ENCODE results near the gene TKFC. TPM values are rescaled to one million over a fixed set of nuclear protein-coding genes. Genes with fewer than 3 reads are reported as not detected.
A peak's percentile ranks its signal among the peaks of the same experiment; 100 is the strongest.
"Not testable (repeated sequence)": the region's sequence is repeated elsewhere in the genome, so short reads cannot be mapped to it uniquely, and the experiment has no call there.

TKFC gene
- polyA plus RNA-seq, 4 donors = 240 to 1,038 (median 445) TPM

- peaks cover 0 to 27% (median 14%) of the 10 kb centered on the region in 3 donors for H3K36me3 ChIP-seq (ENCODE audit: control insufficient read depth in 3 of 3, insufficient read depth in 2 of 3, low read depth in 1 of 3, low read length in 3 of 3)
- WGBS, 3 donors = 35 to 71% (median 58%) methylated on average over 8 of the region's 8 CpGs
- no peak overlapping the region for H3K27ac ChIP-seq (ENCODE audit: low read depth in 1 of 3, low read length in 2 of 3)
- H3K4me1 ChIP-seq (ENCODE audit: control insufficient read depth in 3 of 3, insufficient read depth in 2 of 3, low read depth in 1 of 3, low read length in 2 of 3) = no peaks in the 10 kb centered on the region
- no peaks in the 10 kb centered on the region for H3K27me3 ChIP-seq (ENCODE audit: control insufficient read depth in 3 of 3, insufficient read depth in 3 of 3, low read length in 3 of 3)
- DNase-seq (peak in 1 of 2 donors; percentile 67), FAIRE-seq (no peak)
- H3K9me3 ChIP-seq (ENCODE audit: control insufficient read depth in 2 of 2, insufficient read depth in 1 of 2, low read depth in 1 of 2, low read length in 1 of 2) = peaks cover 0 to 4% of the 10 kb centered on the region in 2 donors
- no peak overlapping the region for H3K4me3 ChIP-seq (ENCODE audit: low read depth in 1 of 3, low read length in 3 of 3)
Measured at GRCh38 chr11:61372659-61373420, 39.8 kb downstream of the TKFC start.

GRCh38 chr11:61375761-61376108 lies 42.7 kb downstream of the TKFC start:
- Histone ChIP-seq H3K36me3 (ENCODE audit: control insufficient read depth in 3 of 3, insufficient read depth in 2 of 3, low read depth in 1 of 3, low read length in 3 of 3) (peaks cover 0 to 8% (median 0%) of the 10 kb centered on the region in 3 donors), H3K4me1 (ENCODE audit: control insufficient read depth in 3 of 3, insufficient read depth in 2 of 3, low read depth in 1 of 3, low read length in 2 of 3) (no peaks in the 10 kb centered on the region), H3K27me3 (ENCODE audit: control insufficient read depth in 3 of 3, insufficient read depth in 3 of 3, low read length in 3 of 3) (no peaks in the 10 kb centered on the region), H3K4me3 (ENCODE audit: low read depth in 1 of 3, low read length in 3 of 3) (no peak overlapping the region), H3K9me3 (ENCODE audit: control insufficient read depth in 2 of 2, insufficient read depth in 1 of 2, low read depth in 1 of 2, low read length in 1 of 2) (peaks cover 0 to 4% of the 10 kb centered on the region in 2 donors), H3K27ac (ENCODE audit: low read depth in 1 of 3, low read length in 2 of 3) (no peak overlapping the region)
- DNase-seq (no peak), FAIRE-seq (no peak)
- 77 to 95% (median 82%) methylated on average over 6 of the region's 6 CpGs for WGBS, 3 donors

- FAIRE-seq (no peak), DNase-seq (no peak)
- Histone ChIP-seq H3K4me3 (ENCODE audit: low read depth in 1 of 3, low read length in 3 of 3) (no peak overlapping the region), H3K4me1 (ENCODE audit: control insufficient read depth in 3 of 3, insufficient read depth in 2 of 3, low read depth in 1 of 3, low read length in 2 of 3) (no peaks in the 10 kb centered on the region), H3K27ac (ENCODE audit: low read depth in 1 of 3, low read length in 2 of 3) (no peak overlapping the region), H3K27me3 (ENCODE audit: control insufficient read depth in 3 of 3, insufficient read depth in 3 of 3, low read length in 3 of 3) (no peaks in the 10 kb centered on the region), H3K36me3 (ENCODE audit: control insufficient read depth in 3 of 3, insufficient read depth in 2 of 3, low read depth in 1 of 3, low read length in 3 of 3) (peaks cover 0 to 2% (median 0%) of the 10 kb centered on the region in 3 donors), H3K9me3 (ENCODE audit: control insufficient read depth in 2 of 2, insufficient read depth in 1 of 2, low read depth in 1 of 2, low read length in 1 of 2) (peaks cover 0 to 4% of the 10 kb centered on the region in 2 donors)
- WGBS, 3 donors = 93 to 94% (median 94%) methylated on average over 6 of the region's 6 CpGs
Measured at GRCh38 chr11:61377461-61378160, 44.6 kb downstream of the TKFC start.

- Histone ChIP-seq H3K36me3 (ENCODE audit: control insufficient read depth in 3 of 3, insufficient read depth in 2 of 3, low read depth in 1 of 3, low read length in 3 of 3) (peaks cover 0 to 2% (median 0%) of the 10 kb centered on the region in 3 donors), H3K4me3 (ENCODE audit: low read depth in 1 of 3, low read length in 3 of 3) (no peak overlapping the region), H3K4me1 (ENCODE audit: control insufficient read depth in 3 of 3, insufficient read depth in 2 of 3, low read depth in 1 of 3, low read length in 2 of 3) (no peaks in the 10 kb centered on the region), H3K27me3 (ENCODE audit: control insufficient read depth in 3 of 3, insufficient read depth in 3 of 3, low read length in 3 of 3) (no peaks in the 10 kb centered on the region), H3K27ac (ENCODE audit: low read depth in 1 of 3, low read length in 2 of 3) (no peak overlapping the region), H3K9me3 (ENCODE audit: control insufficient read depth in 2 of 2, insufficient read depth in 1 of 2, low read depth in 1 of 2, low read length in 1 of 2) (peaks cover 0 to 4% of the 10 kb centered on the region in 2 donors)
- WGBS, 3 donors = 93 to 95% (median 93%) methylated on average over 5 of the region's 5 CpGs
- no peak for DNase-seq
- FAIRE-seq = no peak
Measured at GRCh38 chr11:61378713-61379313, 45.8 kb downstream of the TKFC start.

GRCh38 chr11:61380884-61381283 lies 47.9 kb downstream of the TKFC start:
- no peak overlapping the region for H3K4me3 ChIP-seq (ENCODE audit: low read depth in 1 of 3, low read length in 3 of 3)
- DNase-seq = peak; percentile 49 to 90
- peaks cover 0 to 5% (median 0%) of the 10 kb centered on the region in 3 donors for H3K36me3 ChIP-seq (ENCODE audit: control insufficient read depth in 3 of 3, insufficient read depth in 2 of 3, low read depth in 1 of 3, low read length in 3 of 3)
- 26 to 73% (median 45%) methylated on average over 9 of the region's 9 CpGs for WGBS, 3 donors
- no peaks in the 10 kb centered on the region for H3K4me1 ChIP-seq (ENCODE audit: control insufficient read depth in 3 of 3, insufficient read depth in 2 of 3, low read depth in 1 of 3, low read length in 2 of 3)
- H3K9me3 ChIP-seq (ENCODE audit: control insufficient read depth in 2 of 2, insufficient read depth in 1 of 2, low read depth in 1 of 2, low read length in 1 of 2) = no peaks in the 10 kb centered on the region
- no peak for FAIRE-seq
- H3K27ac ChIP-seq (ENCODE audit: low read depth in 1 of 3, low read length in 2 of 3) = no peak overlapping the region
- H3K27me3 ChIP-seq (ENCODE audit: control insufficient read depth in 3 of 3, insufficient read depth in 3 of 3, low read length in 3 of 3) = no peaks in the 10 kb centered on the region

GRCh38 chr11:61383859-61384258 lies 50.8 kb downstream of the TKFC start:
- not testable (repeated sequence) for H3K9me3 ChIP-seq (ENCODE audit: control insufficient read depth in 2 of 2, insufficient read depth in 1 of 2, low read depth in 1 of 2, low read length in 1 of 2); H3K36me3 ChIP-seq (ENCODE audit: control insufficient read depth in 3 of 3, insufficient read depth in 2 of 3, low read depth in 1 of 3, low read length in 3 of 3); H3K4me1 ChIP-seq (ENCODE audit: control insufficient read depth in 3 of 3, insufficient read depth in 2 of 3, low read depth in 1 of 3, low read length in 2 of 3); H3K27ac ChIP-seq (ENCODE audit: low read depth in 1 of 3, low read length in 2 of 3); H3K4me3 ChIP-seq (ENCODE audit: low read depth in 1 of 3, low read length in 3 of 3); H3K27me3 ChIP-seq (ENCODE audit: control insufficient read depth in 3 of 3, insufficient read depth in 3 of 3, low read length in 3 of 3); DNase-seq; FAIRE-seq
- whole genome bisulfite sequencing, 3 donors = 93 to 95% (median 94%) methylated on average over 5 of the region's 5 CpGs

- Histone ChIP-seq H3K9me3 (ENCODE audit: control insufficient read depth in 2 of 2, insufficient read depth in 1 of 2, low read depth in 1 of 2, low read length in 1 of 2) (no peaks in the 10 kb centered on the region), H3K4me3 (ENCODE audit: low read depth in 1 of 3, low read length in 3 of 3) (no peak overlapping the region), H3K27ac (ENCODE audit: low read depth in 1 of 3, low read length in 2 of 3) (no peak overlapping the region), H3K27me3 (ENCODE audit: control insufficient read depth in 3 of 3, insufficient read depth in 3 of 3, low read length in 3 of 3) (no peaks in the 10 kb centered on the region), H3K36me3 (ENCODE audit: control insufficient read depth in 3 of 3, insufficient read depth in 2 of 3, low read depth in 1 of 3, low read length in 3 of 3) (peaks cover 0 to 5% (median 0%) of the 10 kb centered on the region in 3 donors), H3K4me1 (ENCODE audit: control insufficient read depth in 3 of 3, insufficient read depth in 2 of 3, low read depth in 1 of 3, low read length in 2 of 3) (no peaks in the 10 kb centered on the region)
- DNase-seq = peak; percentile 26 to 71
- FAIRE-seq = no peak
- 62 to 79% (median 73%) methylated on average over 15 of the region's 15 CpGs for WGBS, 3 donors
Measured at GRCh38 chr11:61384271-61385242, 51.5 kb downstream of the TKFC start.

GRCh38 chr11:61390161-61390560 lies 57.1 kb downstream of the TKFC start:
- no peak for DNase-seq

More at GRCh38 chr11:61390161-61390560, 57.1 kb downstream of the TKFC start:
- Histone ChIP-seq H3K27ac (ENCODE audit: low read depth in 1 of 3, low read length in 2 of 3) (no peak overlapping the region), H3K9me3 (ENCODE audit: control insufficient read depth in 2 of 2, insufficient read depth in 1 of 2, low read depth in 1 of 2, low read length in 1 of 2) (no peaks in the 10 kb centered on the region), H3K27me3 (ENCODE audit: control insufficient read depth in 3 of 3, insufficient read depth in 3 of 3, low read length in 3 of 3) (no peaks in the 10 kb centered on the region), H3K4me3 (ENCODE audit: low read depth in 1 of 3, low read length in 3 of 3) (no peak overlapping the region), H3K36me3 (ENCODE audit: control insufficient read depth in 3 of 3, insufficient read depth in 2 of 3, low read depth in 1 of 3, low read length in 3 of 3) (peaks cover 0 to 9% (median 0%) of the 10 kb centered on the region in 3 donors), H3K4me1 (ENCODE audit: control insufficient read depth in 3 of 3, insufficient read depth in 2 of 3, low read depth in 1 of 3, low read length in 2 of 3) (peaks cover 0 to 13% (median 3%) of the 10 kb centered on the region in 3 donors)
- 71 to 92% (median 88%) methylated on average over 1 of the region's 1 CpG for WGBS, 3 donors
- FAIRE-seq = no peak
